A673 (cell line): ENCODE results near the gene ZC2HC1B.

ENCODE experiments used
- EZH2 ChIP-seq: fragments of 200-600 bp; sonication (generic); IDR thresholded peaks from 2 replicates; pipeline ENCODE4 v1.6.1; 2017; ENCODE audit warnings: borderline replicate concordance, low read depth, mild to moderate bottlenecking, mixed read lengths, antibody characterized with exemption, low read length; ENCODE audit not compliant: poor library complexity, severe bottlenecking
- TF ChIP-seq, protein P1 (sequence below): fragments of 300-800, 200-600 bp; sonication (generic); conservative IDR thresholded peaks from 2 replicates; pipeline ENCODE4 v1.5.1; 2017; ENCODE audit warnings: low read depth, mild to moderate bottlenecking, antibody characterized with exemption, low read length, moderate library complexity, mixed read lengths

DNA sequence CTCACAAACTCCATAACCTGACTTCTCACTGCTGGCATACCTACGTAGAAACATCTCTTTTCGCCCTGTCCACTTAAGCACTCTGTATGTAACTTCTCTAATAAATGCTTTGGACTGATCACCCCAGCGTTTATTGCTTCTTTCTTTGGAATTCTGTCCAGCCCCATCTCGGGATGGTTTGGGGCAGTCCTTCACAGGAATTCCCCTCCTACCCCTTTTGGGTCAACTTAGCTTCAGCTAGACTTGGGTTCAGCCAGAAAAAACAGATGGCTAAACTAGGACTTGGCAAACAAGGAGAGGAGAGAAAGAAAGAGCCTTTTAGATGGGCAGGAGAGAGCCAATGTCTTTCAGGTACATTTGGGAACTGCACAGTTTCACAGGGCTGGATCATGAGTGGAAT lies 25.1 kb upstream of the ZC2HC1B start:
- TF ChIP-seq, protein P1, sequence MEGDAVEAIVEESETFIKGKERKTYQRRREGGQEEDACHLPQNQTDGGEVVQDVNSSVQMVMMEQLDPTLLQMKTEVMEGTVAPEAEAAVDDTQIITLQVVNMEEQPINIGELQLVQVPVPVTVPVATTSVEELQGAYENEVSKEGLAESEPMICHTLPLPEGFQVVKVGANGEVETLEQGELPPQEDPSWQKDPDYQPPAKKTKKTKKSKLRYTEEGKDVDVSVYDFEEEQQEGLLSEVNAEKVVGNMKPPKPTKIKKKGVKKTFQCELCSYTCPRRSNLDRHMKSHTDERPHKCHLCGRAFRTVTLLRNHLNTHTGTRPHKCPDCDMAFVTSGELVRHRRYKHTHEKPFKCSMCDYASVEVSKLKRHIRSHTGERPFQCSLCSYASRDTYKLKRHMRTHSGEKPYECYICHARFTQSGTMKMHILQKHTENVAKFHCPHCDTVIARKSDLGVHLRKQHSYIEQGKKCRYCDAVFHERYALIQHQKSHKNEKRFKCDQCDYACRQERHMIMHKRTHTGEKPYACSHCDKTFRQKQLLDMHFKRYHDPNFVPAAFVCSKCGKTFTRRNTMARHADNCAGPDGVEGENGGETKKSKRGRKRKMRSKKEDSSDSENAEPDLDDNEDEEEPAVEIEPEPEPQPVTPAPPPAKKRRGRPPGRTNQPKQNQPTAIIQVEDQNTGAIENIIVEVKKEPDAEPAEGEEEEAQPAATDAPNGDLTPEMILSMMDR = no peak
- no peak for TF ChIP-seq EZH2
